GM12872 (cell line): ENCODE data around the gene MED26.

Source experiments
- CTCF ChIP-seq: IDR thresholded peaks from 3 replicates; pipeline ENCODE4 v1.5.1; 2011; ENCODE audit warnings: low read depth, mild to moderate bottlenecking, low read length, moderate library complexity; ENCODE audit not compliant: insufficient read depth

The MED26 gene

GRCh38 chr19:16618248-16618647 lies 9.8 kb downstream of the MED26 start:
- TF ChIP-seq CTCF, result no peak

- no peak for TF ChIP-seq CTCF
These were observed 12.2 kb downstream of the MED26 start for GRCh38 chr19:16615808-16616207.

- TF ChIP-seq CTCF, result no peak
These were observed 13.1 kb downstream of the MED26 start for GRCh38 chr19:16614941-16615340.

GRCh38 chr19:16613841-16614240 lies 14.2 kb downstream of the MED26 start:
- TF ChIP-seq CTCF, result no peak

- TF ChIP-seq CTCF, result no peak
These were observed 15.4 kb downstream of the MED26 start for GRCh38 chr19:16612636-16613035.

- TF ChIP-seq CTCF, result no peak
These were observed 16.9 kb downstream of the MED26 start for GRCh38 chr19:16611121-16611520.

GRCh38 chr19:16609511-16610200 lies 18.3 kb downstream of the MED26 start:
- no peak for TF ChIP-seq CTCF
